HPDE6-E6E7 (cell line): ENCODE measurements around the gene GART.
"Not testable (repeated sequence)": the region's sequence is repeated elsewhere in the genome, so short reads cannot be mapped to it uniquely, and the experiment has no call there.

ENCODE experiments used
- DNase-seq: peaks from one replicate; pipeline ENCODE4 v3.0.0; 2011; ENCODE audit warnings: missing footprints; ENCODE audit errors: extremely low spot score

Gene GART

DNA sequence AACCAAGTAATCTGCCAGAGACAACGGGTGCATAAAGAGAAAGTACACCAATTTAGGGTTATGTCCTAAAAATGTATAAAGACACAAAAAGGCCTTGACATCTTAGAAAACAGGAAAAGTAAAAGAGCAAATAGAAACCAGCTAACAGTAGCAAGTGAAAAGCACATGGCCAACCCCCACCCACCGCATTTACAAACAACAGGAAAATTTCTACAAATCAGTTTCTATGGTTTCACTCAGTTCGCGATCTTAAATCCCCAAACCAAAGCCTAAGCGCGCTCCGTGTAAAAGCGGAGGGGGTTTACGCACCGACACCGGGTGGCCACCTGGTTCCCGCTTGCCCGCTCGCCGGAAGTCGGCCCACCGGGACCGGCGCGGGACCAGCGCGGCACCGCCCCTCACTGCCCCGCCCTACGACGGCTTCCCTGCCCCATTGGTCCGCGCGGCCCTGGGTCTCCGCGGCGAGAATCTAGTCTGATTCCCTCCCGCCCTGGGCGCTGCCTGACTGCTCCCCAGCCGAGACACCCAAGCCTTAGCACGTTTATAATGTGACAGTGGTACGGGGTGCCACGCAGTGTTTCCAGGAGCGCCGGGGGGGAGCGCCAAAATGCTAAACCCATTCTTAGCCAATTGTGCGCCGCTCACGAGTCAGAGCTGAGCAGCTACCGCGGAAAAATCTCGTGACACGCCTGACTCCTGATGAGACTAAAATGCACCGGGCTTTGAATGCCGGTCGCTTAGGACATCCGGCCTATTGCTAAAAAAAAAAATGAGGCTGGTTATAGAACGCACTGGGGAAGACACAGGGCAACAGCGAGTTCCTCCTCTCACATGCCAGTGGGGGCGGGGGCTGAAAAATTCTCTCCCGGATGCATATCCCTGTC lies at the start of gene GART:
GART (minus strand) TSS at position 362 of the 884 bp plus-strand sequence. CDS start 2,802 bp downstream, outside the sequence.
- peak; percentile 61 for DNase-seq

DNA sequence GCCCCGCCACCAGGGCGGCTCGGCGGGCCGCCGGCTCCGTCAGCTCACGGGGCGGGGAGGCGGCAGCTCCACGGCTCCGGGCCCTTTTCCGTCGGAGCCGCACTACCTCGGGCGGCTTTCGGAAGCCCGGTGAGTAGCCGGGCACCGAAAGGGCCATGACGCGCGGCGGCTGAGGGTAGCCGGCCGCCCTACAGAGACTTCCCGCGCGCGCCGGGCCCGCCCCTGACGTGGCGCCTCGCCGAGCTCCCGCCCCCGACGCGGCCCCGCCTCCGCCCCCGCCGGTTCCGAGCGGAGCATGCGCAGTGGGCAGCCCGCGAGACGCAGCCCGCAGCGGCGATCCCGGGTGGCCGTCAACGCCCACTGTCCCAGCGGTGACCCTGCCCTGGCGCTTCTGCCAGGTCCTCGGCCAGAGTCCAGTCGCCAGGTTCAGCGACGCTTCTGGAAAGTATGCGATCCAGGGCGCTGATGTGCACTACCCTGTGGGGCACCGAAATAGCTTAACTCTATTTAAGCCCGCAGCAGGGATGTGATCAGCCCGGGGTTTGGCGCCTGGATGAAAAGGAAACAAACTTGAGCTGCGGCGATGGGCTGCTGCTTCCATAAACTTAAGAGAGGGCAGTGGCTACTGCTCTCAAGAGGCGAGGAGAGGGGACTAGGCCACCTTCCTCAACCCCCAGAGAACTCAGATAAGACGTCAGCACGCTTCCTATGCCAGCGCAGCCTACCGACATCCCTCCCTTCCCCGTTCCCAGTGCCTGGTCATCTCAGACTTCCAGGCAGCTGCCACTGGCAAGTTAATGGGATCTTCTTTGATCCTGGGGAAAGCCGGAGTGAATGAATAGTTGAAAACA lies 46.8 kb upstream of the GART start, which contains the start of gene DONSON:
DONSON (minus strand) TSS at position 200 of the 851 bp plus-strand sequence; CDS start at position 157, 43 bp downstream.
- peak; percentile 90 for DNase-seq

DNA sequence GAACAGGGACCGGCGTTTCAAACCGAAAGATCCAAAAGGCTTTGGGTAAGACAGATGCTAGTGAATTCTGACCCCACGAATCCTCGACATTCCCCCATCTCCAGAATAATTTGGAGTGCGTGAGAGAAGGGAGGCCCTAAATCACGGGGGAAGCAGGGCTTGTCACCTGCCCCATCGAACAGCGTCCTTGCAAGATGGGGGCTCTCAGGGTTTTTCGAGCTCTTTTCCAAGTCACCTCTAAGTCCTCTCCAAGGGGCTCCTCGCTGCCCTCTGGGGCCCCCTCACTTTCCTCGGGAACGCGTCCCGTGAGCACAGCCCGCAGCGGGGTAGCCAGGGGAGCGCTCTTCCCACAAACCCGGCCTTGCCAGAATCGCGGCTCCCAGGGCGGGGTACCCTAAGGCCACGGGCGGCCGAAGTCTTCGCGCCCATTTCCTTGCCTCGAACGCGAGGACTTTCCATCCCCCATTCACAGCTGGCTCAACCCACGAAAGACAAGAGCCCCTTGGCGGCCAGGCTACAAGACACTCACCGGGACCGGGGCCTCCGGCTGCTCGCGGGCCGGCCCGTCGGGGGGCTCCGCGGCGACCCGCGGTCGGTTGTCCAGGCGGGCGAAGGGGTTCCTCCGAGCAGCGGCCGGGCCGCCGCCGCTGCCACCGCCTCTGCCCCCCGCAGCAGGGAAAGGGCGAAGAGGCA lies 46.0 kb upstream of the GART start:
- DNase-seq: peak; percentile 15

DNA sequence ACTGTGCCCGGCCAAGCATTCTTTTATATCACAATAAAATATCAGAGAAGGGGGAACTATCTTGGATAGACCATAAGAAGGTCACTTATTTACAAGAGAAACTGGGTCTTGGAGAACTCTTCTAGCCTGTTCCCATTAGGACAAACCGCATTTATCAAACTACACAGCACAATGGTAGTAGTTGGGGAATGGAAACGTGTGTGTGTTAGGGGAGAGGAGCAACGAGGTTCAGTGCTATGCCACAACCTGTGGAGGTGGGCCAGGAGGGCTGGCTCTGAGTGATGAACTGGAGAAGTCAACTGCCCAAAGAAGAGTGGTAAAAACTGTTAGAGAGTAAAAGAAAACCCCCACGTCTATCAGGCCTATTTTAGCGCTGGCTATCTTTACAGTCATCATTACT lies 45.0 kb upstream of the GART start:
- no peak for DNase-seq

DNA sequence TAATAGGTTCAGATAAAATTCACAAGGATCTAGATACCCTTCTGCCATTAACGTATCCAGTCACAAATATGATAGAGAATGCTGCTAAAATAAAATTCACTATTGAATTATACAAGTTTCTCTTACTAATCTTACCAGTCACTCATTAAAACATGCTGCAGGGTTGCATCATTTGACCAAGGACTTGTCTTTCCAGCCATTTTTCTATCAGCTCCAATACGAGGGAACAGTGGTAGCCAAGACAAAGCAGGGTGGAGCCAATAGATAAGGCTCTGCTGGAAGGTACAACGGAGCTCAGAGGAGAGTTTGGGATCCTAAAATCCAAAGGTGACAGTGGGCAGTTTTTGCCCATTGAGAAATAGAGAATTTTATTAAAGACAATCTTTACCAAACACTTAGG lies 42.5 kb upstream of the GART start:
- DNase-seq: no peak

DNA sequence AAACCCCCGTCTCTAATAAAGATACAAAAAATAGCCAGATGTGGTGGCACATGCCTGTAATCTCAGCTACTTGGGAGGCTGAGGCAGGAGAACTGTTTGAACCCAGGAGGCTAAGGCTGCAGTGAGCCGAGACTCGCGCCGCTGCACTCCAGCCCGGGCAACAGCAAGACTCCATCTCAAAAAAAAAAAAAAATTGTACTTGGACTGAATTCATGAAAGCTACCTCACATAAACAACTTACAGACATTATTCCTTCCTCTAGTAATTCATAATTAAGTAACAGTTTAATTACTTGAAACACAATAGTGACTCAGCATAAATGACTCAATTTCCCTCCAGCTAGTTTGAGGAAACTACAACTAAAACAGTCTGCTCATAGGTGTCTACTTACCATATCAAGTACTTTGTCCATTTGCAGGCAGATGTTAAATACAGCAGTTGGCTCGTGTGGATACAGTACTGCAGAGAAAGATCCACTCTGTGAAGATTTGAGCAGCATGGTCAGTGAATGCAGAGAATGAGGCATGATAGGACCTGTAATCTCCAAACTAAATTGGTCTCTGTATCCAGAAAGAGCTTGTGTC lies 37.1 kb upstream of the GART start:
- DNase-seq: no peak

DNA sequence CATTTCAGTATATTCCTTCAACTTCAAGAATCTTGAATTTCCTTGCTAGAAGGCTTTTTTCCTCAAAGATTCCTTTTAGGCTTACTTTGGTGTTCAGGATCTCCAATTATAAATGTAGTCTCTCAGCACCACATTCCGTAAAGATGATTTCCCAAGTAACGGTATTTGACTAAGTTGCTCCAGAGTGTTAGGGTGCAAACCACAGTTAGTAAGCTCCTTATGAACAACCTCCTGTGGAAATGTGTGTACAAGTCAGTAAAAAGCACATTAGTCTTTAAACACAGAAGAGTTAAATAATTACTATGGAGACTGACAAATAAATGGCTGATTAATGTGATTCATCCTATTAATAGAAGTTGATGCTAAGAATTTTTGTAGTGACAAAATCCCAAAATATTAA lies 36.3 kb upstream of the GART start:
- DNase-seq: no peak

DNA sequence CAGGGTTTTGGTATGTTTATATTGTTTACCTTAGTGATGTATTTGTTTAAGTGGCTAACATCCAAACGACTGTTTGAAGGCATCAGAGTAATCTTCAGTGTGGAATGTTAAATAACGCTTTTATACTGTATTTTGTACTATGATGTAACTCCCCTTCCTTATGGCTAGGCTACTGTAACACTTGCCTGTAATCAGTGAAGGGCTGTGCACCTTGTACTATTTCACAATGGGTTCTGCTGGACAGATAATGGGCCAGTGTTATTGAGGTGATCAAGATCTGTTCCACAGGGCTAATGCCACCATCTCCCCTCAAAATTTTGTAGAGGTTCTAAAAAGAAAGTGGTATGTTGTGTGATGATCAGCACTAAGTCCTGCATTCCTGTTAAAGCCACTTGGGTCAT lies 34.8 kb upstream of the GART start:
- not testable (repeated sequence) for DNase-seq

DNA sequence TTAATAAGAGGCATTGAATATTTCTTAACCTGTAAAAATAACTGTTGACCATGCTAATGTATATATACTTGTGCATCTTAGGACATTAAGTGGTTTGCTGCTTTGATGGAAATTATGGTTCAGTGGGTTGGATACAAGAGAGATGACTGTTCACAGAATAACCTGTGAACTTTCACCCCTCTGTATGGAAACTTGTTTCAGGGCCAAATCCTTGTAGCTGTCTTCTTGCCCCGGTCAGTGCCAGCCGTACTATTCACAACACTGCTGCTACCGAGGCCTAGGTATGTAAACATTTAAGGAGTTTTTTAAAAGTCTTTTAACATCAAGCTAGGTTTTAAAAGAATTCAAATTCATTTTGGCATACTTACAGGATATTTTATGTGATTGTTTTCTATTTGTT lies 30.4 kb upstream of the GART start:
- no peak for DNase-seq

DNA sequence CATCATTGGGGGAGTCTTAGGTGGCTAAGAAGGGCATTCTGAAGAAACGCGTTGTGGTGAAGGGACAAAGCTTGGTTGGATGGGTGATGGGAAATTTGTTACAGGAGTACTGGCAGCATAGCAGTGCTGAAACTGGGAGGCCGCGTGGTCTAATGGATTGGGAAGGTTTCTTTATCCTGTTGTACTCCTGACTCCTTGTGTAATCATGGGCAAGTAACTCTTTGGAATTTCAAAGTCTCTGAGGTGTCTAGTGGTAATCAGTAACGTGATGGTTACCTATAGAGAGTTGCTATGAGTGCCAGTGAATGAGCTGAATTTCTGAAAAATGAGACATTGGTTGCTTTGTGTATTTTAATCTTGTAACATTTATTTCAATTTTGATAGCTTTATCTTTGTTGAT lies 28.1 kb upstream of the GART start:
- no peak for DNase-seq

DNA sequence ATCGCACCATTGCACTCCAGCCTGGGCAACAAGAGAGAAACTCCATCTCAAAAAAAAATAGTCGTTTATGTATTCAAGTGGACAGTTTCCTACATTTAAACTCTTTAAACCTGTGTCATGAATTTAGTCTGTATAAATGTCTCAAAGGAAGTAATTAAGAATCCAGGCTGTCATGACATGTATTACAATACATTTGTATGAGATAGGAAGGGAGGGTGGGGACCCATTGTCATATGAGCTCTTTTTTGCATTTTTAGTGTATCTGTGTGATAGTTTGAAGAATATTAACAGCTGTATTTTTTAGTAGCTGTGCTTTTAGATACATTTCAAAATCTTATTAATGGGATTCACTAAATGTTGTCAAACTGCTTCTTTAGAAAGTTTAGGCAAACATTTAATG lies 26.5 kb upstream of the GART start:
- no peak for DNase-seq

DNA sequence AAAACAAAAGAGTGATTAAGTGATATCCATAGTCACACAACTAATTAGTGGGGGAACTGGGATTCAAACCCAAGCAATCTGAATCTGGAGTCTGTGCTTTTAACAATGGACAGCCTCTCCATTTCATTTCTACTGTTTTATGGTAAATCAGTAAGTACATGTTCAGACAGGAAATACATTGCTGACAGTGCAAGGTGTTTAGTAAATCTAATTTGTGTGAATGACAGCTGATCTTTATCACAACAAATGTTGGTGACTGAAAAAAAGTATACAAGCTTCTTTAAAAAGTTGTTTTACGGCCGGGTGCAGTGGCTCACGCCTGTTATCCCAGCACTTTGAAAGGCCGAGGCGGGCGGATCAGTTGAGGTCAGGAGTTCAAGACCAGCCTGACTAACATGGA lies 26.0 kb upstream of the GART start:
- no peak for DNase-seq

DNA sequence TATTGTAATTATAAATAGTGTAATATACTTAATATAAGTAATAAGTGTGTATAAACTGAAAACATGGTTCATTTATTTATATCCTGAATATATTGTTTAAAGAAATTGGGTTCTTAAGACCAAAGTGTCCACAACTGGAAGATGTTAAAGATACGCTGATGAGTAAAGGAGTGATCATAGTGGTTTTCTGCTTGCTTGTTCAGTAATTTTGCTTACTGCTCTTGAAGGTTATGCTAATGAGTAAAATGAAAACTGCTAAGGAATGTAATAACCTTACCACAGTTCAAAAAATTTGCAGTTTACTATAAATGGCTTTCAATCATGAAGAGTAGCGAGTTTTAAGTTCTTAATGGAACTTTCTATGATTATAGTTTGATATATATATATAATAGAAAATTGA lies 24.6 kb upstream of the GART start:
- no peak for DNase-seq

DNA sequence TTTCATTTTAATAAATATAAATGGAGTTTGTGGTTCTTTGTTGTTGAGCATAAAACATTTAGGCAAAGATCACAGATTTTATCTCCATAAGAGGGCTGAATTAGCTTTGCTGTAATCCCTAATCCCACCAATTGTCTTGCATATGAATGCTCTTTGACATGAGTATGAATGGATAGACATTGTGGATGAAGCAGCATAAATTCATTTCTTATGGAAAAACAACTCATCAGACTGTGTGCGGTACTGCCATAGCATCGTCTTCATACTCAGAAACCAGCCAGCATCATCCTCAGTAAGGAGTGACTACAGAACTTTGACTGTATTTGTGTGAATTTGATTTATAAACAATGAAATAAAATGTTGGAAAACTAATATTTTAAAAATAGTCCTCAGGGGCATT lies 20.5 kb upstream of the GART start:
- no peak for DNase-seq

DNA sequence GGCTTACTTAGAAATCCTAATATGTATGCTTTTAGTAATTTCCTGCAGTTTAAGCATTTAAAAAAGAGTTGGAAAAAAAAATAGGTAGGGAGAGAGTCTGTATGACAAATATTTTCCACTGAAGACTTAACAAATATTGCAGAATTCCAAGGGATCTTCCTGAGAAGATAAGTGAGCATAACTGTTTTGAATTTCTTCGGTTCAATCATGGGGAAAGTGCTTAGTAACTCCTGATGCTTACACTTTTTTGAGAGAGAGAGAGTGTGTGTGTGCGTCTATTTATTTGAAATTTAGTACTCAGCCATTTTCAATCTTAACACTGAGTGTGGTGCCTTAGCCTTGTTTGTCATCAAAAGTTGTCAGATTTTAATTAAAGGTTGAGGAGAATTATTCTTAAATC lies 19.5 kb upstream of the GART start:
- no peak for DNase-seq

DNA sequence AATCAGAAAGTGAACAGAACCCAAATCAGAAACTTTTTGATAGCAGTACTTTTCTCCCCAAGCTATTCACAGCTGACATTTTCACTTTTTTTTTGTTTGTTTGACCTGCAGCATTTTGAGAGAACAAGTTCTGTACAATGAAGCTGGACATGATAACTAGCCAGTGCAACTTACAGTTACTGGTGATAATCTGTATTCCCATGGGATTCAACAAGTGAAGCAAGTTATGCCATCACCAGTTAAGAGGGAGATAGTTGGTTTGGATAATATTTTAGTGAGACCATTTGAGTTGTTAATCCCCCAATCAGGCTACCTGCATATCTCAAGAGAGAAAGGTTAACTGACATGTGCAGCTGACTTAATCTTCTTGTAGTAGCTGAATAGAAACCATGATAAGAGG lies 19.0 kb upstream of the GART start:
- no peak for DNase-seq

DNA sequence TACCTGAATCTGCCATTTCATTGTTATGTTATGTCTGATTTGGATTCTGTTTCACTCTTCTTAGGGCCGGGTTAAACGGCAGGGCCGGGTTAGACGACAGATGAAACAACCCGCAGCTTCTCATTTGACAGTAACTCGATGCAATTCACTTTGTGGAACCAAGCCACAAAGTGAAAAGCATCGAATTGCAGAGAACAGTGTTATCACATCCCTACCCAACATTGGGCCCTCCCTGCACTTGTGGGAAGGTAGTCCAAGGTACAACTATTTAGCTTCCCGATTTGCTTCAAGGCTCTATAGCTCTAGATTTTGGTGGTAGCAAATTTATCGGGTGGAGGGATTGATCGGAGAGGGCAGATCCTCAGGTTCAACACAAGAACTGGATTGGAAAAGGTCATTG lies 17.9 kb upstream of the GART start:
- DNase-seq: no peak

DNA sequence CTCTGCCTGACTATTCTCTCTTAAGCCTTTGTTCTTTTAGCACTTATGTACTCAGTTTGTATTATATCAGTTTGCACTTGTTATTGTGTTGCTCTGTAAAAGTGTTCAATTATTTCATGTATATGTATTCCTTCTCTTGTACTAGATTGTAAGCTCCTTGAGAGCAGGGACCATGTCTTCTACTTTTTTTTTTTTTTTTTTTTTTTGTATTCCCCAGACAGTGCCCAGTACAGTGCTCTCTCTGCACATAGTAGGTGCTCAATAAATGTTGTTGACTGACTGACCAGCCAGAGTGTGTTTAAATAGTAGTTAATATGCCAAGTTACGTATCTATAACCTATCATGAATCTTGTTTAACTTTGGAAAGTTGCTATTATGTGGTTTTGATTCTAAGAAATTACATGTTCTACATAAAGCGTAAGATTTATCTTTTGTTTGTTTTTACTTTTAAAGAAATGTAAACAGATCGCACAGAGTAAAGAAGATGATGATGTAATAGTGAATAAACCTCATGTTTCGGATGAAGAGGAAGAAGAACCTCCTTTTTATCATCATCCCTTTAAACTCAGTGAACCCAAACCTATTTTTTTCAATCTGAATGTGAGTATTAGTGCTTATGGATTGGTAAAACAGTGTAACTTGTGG lies 17.0 kb upstream of the GART start:
- DNase-seq: no peak

DNA sequence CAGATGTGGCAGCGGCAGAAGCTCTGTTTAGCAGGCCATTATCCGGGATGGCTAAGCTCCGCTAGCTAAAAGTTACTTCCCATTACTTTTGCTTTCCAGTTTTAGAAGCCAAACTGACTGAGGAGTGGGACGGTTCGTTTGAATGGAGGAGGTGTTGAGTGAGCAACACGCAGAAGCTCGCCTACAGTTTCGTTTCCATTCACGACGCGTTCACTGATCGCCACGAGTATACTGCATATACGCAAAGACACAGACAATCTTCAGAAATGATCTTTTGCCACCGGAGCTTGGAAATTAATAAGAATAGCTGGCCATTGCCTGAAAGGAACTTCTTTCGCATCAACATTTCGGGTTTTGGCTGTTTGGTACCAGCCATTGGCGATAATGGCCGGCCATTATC lies 15.5 kb upstream of the GART start:
- DNase-seq: no peak

DNA sequence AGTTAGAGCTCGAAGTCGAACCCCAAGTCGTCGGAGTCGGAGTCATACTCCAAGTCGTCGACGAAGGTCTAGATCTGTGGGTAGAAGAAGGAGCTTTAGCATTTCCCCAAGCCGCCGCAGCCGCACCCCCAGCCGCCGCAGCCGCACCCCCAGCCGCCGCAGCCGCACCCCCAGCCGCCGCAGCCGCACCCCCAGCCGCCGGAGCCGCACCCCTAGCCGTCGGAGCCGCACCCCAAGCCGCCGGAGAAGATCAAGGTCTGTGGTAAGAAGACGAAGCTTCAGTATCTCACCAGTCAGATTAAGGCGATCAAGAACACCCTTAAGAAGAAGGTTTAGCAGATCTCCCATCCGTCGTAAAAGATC lies 13.0 kb upstream of the GART start:
- no peak for DNase-seq

DNA sequence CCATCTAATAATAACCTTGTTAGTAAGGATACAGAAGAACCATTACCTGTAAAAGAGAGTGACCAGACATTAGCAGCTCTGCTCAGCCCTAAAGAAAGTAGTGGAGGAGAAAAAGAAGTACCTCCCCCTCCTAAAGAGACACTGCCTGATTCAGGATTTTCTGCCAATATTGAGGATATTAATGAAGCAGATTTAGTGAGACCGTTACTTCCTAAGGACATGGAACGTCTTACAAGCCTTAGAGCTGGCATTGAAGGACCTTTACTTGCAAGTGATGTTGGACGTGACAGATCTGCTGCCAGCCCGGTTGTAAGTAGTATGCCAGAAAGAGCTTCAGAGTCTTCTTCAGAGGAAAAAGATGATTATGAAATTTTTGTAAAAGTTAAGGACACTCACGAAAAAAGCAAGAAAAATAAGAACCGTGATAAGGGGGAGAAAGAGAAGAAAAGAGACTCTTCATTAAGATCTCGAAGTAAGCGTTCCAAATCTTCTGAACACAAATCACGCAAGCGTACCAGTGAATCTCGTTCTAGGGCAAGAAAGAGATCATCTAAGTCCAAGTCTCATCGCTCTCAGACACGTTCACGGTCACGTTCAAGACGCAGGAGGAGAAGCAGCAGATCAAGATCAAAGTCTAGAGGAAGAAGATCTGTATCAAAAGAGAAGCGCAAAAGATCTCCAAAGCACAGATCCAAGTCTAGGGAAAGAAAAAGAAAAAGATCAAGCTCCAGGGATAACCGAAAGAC lies 12.5 kb upstream of the GART start:
- DNase-seq: no peak
